ENCODE results near the gene CD8B2. TPM values are rescaled to one million over a fixed set of nuclear protein-coding genes. Genes with fewer than 3 reads are reported as not detected.

The CD8B2 gene
- total and polyA plus RNA-seq, 2 experiments from 2014 or later = 0.06 TPM; not detected in 1

DNA sequence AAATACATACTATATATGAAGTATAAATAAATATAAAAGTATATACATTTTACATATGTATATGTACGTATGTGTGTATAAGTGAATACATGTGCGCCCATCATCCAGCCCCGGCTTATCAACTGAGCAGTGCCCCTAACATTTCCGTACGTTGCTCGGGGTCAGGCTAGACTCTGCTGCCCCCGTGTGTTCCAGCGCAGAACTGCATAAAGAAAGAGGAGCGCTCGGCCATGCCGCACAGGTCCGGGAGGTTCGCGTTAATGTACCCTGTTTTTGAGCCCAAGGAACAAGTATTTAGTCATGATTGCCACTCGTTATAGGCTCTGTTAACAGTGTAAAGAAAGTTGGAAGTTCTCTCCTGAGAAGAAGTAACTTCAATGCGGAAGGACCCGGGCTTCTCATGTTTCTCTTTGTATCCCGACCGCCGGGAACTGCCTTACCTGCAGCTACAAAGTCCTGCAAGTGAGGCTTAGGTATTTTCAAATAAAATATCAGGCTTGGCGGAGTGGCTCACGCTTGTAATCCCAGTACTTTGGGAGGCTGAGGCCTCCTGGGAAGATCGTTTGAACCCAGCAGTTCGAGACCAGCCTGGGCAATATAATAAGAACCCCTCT lies 55.7 kb downstream of the CD8B2 start:
- H3K27ac Mint-ChIP-seq = peak overlapping the region; percentile 33; the same call in 1 of the 2 replicates
- peak overlapping the region; percentile 46 for H3K4me3 ChIP-seq
- H3K36me3 ChIP-seq (ENCODE audit: insufficient read depth) = no peaks in the 10 kb centered on the region
- H3K79me2 ChIP-seq (replicated peaks; ENCODE audit: insufficient read depth) = no peaks in the 10 kb centered on the region
- peak overlapping the region; percentile 68 for H3K4me3 Mint-ChIP-seq
- H2AFZ ChIP-seq = peak overlapping the region; percentile 64; the same call in 1 of the 2 replicates
- ATAC-seq (peak; percentile 94), DNase-seq (ENCODE audit: low spot score) (peak; percentile 78)
- H3K9me2 ChIP-seq (ENCODE audit: insufficient read depth) = 0 out of 2 replicates have a peak, but pooled peaks cover 2% of the 10 kb centered on the region
- H3K36me3 Mint-ChIP-seq (ENCODE audit: low read depth) = no peaks in the 10 kb centered on the region
- peak overlapping the region; percentile 74 for H3K4me2 ChIP-seq
- peaks cover 12% of the 10 kb centered on the region for H3K27me3 Mint-ChIP-seq (ENCODE audit: insufficient read depth, low read depth, poor library complexity)
- H3K27ac ChIP-seq (ENCODE audit: low read depth) = no peak overlapping the region
- no peaks in the 10 kb centered on the region for H3K9me3 Mint-ChIP-seq
- TF ChIP-seq, protein P1, sequence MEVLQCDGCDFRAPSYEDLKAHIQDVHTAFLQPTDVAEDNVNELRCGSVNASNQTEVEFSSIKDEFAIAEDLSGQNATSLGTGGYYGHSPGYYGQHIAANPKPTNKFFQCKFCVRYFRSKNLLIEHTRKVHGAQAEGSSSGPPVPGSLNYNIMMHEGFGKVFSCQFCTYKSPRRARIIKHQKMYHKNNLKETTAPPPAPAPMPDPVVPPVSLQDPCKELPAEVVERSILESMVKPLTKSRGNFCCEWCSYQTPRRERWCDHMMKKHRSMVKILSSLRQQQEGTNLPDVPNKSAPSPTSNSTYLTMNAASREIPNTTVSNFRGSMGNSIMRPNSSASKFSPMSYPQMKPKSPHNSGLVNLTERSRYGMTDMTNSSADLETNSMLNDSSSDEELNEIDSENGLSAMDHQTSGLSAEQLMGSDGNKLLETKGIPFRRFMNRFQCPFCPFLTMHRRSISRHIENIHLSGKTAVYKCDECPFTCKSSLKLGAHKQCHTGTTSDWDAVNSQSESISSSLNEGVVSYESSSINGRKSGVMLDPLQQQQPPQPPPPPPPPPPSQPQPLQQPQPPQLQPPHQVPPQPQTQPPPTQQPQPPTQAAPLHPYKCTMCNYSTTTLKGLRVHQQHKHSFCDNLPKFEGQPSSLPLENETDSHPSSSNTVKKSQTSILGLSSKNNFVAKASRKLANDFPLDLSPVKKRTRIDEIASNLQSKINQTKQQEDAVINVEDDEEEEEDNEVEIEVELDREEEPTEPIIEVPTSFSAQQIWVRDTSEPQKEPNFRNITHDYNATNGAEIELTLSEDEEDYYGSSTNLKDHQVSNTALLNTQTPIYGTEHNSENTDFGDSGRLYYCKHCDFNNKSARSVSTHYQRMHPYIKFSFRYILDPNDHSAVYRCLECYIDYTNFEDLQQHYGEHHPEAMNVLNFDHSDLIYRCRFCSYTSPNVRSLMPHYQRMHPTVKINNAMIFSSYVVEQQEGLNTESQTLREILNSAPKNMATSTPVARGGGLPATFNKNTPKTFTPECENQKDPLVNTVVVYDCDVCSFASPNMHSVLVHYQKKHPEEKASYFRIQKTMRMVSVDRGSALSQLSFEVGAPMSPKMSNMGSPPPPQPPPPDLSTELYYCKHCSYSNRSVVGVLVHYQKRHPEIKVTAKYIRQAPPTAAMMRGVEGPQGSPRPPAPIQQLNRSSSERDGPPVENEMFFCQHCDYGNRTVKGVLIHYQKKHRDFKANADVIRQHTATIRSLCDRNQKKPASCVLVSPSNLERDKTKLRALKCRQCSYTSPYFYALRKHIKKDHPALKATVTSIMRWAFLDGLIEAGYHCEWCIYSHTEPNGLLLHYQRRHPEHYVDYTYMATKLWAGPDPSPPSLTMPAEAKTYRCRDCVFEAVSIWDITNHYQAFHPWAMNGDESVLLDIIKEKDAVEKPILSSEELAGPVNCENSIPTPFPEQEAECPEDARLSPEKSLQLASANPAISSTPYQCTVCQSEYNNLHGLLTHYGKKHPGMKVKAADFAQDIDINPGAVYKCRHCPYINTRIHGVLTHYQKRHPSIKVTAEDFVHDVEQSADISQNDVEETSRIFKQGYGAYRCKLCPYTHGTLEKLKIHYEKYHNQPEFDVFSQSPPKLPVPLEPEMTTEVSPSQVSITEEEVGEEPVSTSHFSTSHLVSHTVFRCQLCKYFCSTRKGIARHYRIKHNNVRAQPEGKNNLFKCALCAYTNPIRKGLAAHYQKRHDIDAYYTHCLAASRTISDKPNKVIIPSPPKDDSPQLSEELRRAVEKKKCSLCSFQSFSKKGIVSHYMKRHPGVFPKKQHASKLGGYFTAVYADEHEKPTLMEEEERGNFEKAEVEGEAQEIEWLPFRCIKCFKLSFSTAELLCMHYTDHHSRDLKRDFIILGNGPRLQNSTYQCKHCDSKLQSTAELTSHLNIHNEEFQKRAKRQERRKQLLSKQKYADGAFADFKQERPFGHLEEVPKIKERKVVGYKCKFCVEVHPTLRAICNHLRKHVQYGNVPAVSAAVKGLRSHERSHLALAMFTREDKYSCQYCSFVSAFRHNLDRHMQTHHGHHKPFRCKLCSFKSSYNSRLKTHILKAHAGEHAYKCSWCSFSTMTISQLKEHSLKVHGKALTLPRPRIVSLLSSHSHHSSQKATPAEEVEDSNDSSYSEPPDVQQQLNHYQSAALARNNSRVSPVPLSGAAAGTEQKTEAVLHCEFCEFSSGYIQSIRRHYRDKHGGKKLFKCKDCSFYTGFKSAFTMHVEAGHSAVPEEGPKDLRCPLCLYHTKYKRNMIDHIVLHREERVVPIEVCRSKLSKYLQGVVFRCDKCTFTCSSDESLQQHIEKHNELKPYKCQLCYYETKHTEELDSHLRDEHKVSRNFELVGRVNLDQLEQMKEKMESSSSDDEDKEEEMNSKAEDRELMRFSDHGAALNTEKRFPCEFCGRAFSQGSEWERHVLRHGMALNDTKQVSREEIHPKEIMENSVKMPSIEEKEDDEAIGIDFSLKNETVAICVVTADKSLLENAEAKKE (CRISPR knock-in tag; IDR thresholded peaks at IDR 0.05) = no peak
- TF ChIP-seq STAT1 (IDR thresholded peaks at IDR 0.05; ENCODE audit: unreplicated experiment) = no peak
- no peak for TF ChIP-seq ZNF331 (CRISPR knock-in tag; IDR thresholded peaks at IDR 0.05; ENCODE audit: low read depth)
- no peak for TF ChIP-seq CREB1 (CRISPR knock-in tag; IDR thresholded peaks at IDR 0.05; ENCODE audit: low read depth)
- TF ChIP-seq, protein P2, sequence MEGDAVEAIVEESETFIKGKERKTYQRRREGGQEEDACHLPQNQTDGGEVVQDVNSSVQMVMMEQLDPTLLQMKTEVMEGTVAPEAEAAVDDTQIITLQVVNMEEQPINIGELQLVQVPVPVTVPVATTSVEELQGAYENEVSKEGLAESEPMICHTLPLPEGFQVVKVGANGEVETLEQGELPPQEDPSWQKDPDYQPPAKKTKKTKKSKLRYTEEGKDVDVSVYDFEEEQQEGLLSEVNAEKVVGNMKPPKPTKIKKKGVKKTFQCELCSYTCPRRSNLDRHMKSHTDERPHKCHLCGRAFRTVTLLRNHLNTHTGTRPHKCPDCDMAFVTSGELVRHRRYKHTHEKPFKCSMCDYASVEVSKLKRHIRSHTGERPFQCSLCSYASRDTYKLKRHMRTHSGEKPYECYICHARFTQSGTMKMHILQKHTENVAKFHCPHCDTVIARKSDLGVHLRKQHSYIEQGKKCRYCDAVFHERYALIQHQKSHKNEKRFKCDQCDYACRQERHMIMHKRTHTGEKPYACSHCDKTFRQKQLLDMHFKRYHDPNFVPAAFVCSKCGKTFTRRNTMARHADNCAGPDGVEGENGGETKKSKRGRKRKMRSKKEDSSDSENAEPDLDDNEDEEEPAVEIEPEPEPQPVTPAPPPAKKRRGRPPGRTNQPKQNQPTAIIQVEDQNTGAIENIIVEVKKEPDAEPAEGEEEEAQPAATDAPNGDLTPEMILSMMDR (conservative IDR thresholded peaks at IDR 0.05; ENCODE audit: low read depth in 2 of 2) = peak; percentile 80 to 91
- TF ChIP-seq POLR2AphosphoS5 (IDR thresholded peaks at IDR 0.05; ENCODE audit: low read depth) = no peak
- H3K4me1 ChIP-seq (ENCODE audit: insufficient read depth) = no peaks in the 10 kb centered on the region
- no peaks in the 10 kb centered on the region for H3K27me3 ChIP-seq (ENCODE audit: insufficient read depth)
- H4K20me1 ChIP-seq (replicated peaks; ENCODE audit: insufficient read depth) = no peaks in the 10 kb centered on the region
- H3K4me1 Mint-ChIP-seq = no peaks in the 10 kb centered on the region
- H3F3A ChIP-seq (replicated peaks; ENCODE audit: low read depth) = no peaks in the 10 kb centered on the region

Measured in GM23338 (cell line).